CD4-positive, alpha-beta T cell treated with Interleukin-4 for 1 hour (primary cell): Measurements from ENCODE around the gene OR4D1.
"Not testable (repeated sequence)": the region's sequence is repeated elsewhere in the genome, so short reads cannot be mapped to it uniquely, and the experiment has no call there.

Source experiments
- DNase-seq, 2 donors: peaks; one replicate each; pipeline ENCODE4 v3.0.0-alpha.2; 2020 to 2022

OR4D1 gene

DNA sequence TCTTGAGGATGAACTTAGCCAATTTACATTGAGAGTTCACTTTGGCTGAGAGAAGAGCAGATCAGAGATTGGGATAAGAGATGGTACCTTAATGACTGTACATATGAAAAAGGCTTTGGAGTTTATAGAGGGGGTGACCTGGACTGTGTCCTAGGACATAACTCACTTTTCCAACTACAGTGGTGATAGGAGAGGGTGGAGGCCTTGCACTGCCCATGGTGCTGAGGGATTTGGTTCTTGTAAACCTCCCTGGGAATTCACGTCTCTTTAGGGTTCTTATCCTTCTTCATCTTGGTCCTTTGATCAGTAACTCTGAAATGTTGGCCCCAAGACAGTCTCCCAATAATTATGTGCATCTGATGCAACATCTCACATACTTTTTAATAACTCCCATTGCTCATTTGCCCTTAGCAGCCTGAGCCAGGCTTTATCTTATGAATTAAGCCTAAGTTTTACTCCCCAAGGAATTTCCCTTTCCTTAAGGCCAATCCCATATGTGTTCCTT lies at the start of gene OR4D1:
TSS of gene OR4D1 (plus strand) at position 455 of the 505 bp plus-strand sequence. CDS start 6,770 bp downstream, outside the sequence.
- no peak for DNase-seq

DNA sequence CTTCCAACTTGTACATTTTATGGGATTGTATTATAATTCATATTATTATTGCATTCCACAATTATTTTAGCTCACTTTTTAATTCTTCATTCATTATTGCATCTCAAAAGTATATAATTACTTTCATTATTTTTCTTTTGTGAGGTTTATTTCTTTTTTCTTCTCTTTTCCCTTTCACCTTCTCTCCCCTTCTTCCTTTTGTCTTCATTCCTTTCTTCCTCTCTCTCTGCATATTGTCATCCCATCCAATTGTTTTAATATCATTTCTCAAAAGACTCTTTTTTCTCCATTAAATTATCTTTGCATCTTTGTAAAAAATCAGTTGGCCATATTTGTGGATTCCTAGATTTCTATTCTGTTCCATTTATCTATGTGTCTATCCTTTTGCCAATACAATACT lies 47.7 kb upstream of the OR4D1 start:
- no peak for DNase-seq

GRCh38 chr17:58101898-58102297 lies 46.3 kb upstream of the OR4D1 start:
- not testable (repeated sequence) for DNase-seq

DNA sequence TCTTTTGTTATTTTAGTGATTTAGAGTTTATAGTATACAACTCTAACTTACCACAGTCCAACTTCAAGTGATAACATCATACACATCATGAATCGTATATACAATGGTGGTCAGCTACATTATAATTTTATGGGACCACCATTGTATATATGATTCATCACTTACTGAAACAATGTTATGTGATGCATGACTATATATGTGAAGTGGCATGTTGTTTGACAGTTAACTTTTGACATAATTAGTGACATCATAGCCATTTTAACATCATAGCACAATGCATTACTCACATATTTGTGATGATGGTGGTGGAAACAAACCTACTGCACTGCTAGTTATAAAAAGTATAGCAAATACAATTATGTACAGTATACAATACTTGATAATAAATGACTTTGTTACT lies 43.1 kb upstream of the OR4D1 start:
- DNase-seq, result no peak

DNA sequence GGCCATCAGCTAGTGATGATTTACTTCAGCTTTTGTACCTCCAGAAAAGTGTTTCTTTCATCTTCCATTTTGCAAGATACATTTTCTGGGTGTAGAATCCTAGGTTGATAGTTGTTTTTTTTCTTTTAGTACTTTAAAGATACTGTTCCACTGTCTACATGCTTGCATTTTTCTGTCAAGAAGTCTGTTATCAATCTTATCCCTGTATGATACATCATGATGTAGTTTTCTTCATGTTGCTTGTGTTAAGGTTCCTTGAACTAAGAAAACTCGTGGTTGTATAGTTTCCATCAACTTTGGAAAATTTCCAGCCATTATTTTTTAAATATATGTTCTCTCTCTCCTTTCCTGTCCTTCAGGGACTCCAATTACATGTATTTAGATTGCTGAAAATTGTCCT lies 40.9 kb upstream of the OR4D1 start:
- DNase-seq, result no peak

DNA sequence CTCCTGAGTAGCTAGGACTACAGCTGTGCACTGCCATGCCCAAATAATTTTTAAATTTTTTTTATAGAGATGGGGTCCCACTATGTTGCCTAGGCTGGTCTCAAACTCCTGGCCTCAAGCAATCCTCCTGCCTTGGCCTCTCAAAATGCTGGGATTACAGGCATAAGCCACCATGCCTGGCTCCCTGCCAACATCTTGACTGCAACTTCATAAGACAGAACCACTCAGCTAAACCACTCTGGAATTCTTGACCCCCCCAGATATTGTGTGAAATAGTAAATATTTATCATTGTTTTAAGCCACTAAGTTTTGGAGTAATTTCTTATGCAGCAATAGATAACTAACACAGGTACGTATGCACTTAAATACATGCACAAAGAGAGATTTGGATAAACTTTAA lies 39.0 kb upstream of the OR4D1 start:
- no peak for DNase-seq

GRCh38 chr17:58110012-58110411 lies 38.2 kb upstream of the OR4D1 start:
- no peak for DNase-seq

DNA sequence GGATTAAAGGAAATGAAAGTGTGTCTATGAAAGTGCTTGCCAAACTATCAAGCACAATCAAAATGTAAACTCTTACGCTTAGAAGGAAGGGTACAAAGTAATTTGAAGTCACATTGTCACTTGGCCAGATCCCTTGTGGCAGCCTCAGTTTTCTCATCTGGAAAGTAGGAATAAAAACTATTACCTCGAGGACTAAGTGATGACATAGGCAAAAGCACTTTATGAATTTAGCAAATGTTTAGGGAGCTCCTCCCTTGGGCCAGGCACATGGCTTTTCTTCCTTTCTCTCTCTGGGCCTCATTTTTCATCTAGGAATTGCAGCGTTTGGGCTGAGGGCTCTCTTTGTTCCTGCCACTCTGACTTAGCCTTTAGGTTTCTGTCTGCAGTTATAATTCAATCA lies 36.5 kb upstream of the OR4D1 start:
- DNase-seq, result no peak

- DNase-seq, result peak; percentile 80 to 86
These were observed 35.1 kb upstream of the OR4D1 start for GRCh38 chr17:58112970-58113631.

DNA sequence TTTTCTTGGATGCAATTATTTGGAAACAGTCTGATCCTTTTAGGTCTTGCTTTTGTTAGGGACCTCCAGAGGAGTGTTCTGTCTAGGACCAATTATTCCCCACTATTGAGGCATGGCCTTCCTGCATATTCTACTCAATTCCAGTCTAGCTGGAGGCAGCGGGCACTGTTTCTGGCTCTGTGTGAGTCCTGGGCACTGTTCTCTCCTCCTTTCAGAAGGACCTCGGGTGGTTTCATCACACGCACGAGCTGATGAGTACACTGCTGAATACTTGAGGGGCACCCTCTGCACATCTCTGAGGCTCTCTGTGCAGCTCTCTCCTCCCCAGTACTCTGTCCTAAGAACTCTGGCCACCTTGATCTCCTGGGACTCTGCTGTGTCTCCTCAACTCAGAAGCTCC lies 34.2 kb upstream of the OR4D1 start:
- DNase-seq, result no peak

GRCh38 chr17:58117382-58117781 lies 30.8 kb upstream of the OR4D1 start:
- no peak for DNase-seq

DNA sequence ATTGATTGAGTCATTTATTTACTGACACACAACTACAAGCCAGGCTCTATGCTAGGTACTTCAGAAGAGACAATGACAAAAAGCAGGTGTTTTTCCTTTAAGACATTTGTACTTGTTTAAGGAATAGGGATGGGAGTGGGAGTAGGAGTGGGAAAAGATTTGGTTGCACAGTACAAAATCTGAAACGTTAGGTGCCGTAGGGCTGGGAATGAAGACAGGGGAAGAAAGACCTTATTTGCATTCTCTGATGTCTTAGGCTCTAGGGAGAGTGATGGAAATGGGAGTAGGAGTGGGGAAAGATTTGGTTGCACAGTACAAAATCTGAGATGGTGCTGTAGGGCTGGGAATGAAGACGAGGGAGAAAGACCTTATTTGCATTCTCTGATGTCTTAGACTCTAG lies 28.7 kb upstream of the OR4D1 start:
- no peak for DNase-seq

DNA sequence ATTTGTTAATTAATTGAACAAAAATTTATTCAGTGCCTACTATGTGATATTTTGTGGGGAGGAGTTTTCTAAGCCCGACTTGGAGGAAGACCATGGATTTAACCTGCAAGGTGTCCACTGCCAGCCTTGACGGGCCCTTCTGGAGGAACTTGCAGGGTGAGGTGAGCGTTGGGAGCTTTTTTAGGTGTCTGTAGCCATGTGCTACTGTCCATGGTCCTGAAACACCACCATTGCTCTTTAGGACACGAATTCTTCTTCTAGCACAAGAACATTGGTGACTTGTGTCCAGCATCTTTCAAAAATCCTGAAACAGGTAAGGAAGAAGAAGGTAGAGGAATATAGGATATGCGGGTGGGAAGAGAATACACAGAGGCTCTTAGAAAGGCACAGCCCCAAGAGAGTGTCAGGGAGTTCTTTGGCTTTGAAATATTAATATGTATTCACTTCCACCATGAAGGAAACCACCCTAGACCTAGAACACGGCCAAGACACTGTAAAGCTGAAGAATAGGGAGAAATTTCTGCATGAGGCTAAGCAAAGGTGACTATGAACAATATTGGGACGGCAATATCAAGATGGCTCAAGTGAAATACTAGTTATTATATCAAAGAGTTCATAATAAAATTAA lies 27.9 kb upstream of the OR4D1 start:
- peak; percentile 29 to 61 for DNase-seq

DNA sequence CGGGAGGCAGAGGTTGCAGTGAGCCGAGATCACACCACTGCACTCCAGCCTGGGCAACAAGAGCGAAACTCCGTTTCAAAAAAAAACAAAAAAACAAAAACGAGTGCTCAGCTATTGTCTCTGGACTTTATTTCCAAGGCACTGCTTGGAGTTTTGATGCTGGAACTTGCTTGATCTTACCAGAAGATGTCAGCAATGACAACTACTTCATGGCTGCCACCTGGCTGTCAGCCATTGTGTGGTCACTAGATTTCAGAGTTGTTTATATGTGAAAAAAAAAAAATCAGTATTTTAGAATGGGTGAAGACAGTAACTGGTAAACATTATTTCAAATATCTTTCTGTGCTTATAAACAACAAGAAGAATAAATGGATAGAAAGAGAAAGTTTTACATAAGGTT lies 26.3 kb upstream of the OR4D1 start:
- DNase-seq, result peak; percentile 52 to 74

- DNase-seq, result no peak
These were observed 20.3 kb upstream of the OR4D1 start for GRCh38 chr17:58127846-58128245.

- DNase-seq, result not testable (repeated sequence)
These were observed 15.5 kb upstream of the OR4D1 start for GRCh38 chr17:58132697-58133096.

DNA sequence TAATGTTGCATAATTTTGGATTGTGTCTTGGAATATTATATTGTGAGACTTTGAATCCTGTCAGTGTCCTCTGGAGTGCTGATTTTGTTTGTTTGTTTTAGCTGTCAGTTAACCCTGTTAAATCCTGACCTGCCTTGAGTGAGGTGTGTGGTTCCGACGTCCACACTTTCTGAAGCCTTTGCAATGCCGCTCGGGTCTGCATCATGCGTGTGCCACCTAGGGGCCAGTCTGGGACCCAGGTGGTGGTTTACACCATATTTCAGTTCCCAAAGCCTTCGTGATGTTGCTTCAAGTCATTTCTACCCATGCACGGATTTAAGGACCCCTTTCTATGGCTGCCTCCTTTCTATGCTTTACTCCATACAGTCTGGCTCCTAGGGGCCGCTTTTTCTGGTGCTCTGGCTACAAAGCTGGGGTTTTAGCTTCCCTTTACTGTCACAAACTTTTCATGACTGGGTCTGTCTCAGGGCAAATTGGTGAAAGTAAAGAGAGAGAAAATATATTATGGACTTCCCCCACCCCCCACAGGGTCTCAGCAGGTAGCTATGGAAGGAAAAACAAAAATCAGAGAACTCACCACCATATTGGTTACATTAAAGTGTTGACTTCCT lies 11.4 kb upstream of the OR4D1 start:
- DNase-seq, result no peak

- no peak for DNase-seq
These were observed 6.7 kb upstream of the OR4D1 start for GRCh38 chr17:58141505-58141904.

GRCh38 chr17:58143335-58143734 lies 4.8 kb upstream of the OR4D1 start:
- DNase-seq, result not testable (repeated sequence)

- no peak for DNase-seq
These were observed 3.4 kb upstream of the OR4D1 start for GRCh38 chr17:58144801-58145200.

DNA sequence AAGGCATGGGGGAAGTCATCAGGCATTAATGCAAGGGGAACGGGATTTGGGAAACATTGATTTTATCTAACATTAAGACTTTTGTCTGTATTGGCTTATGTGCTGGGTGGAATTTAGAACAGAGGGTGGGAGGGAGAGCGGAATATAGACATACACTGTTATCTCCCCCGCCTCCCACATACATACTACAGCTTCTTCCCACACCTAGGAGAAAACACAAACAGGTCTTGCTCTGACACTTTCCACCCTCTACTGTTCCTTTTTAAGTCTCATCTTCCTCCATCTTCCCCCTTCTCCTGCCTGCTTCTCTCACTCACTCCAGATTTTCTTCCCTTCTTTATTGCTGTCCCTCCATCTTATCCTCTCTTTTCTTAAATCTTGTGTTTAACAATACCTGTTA lies 425 bp downstream of the OR4D1 start:
- no peak for DNase-seq

DNA sequence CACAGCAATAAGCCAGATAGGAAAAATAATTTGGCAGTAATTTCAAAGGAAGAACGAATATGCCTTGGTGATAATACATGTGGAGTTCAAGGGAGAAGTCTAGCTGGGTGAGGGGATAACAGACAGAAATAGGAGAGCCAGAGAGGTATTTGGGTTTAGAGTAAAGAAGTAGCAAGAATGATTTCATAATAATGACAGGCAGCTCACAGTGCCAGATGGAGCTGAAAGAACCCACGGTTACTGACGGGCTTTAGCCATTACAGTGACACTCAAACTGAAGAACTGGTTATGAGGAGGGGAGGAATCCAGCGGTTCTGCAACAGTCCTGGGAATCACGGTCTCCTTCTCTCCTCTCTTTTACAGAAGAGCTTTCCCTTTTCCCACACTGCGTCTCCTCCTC lies 2.2 kb downstream of the OR4D1 start:
- DNase-seq, result no peak

DNA sequence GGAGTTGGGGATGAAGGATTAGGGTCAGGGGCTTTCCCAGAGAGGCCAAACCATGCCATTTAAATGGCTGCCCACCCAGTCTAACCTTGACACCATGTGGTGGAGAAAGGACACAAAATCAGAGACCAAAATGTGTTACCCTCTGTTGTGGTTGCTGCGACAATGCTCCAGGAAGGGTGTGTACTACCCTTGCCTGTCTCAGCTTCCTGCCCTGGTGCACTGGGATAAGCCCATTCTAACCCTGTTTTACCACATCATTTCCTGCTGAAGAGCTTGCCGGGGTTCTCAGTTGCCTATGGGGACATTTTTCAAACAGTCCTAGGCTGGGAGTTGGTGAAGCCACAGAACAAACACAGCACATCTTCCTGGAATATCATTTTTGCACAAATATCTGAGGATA lies 4.9 kb downstream of the OR4D1 start:
- DNase-seq, result peak; percentile 73 to 86

DNA sequence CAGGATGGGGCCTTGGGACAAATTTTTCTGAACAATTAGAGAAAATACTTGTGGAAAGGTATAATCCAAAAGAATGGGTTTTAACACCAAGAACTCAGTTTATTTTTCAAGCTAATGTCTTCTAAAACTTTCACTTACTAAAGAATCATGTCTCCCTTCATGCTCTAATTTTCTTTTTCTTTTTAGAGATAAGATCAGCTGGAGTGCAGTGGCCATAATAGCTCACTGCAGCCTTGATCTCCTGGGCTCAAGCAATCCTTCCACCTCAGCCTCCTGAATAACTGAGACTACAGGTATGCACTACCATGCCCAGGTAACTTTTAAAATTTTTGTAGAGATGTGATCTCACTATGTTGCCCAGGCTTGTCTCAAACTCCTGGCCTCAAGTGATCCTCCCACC lies 5.5 kb downstream of the OR4D1 start:
- DNase-seq, result peak in 1 of 2 donors; percentile 25
